ENCODE data around the gene CTSD.
"Not testable (repeated sequence)": the region's sequence is repeated elsewhere in the genome, so short reads cannot be mapped to it uniquely, and the experiment has no call there.

CTSD gene

GRCh38 chr11:1770061-1770460, 6.3 kb upstream of the CTSD start:
- no peak overlapping the region for H3K9ac ChIP-seq (ENCODE audit: low read depth in 1 of 2, low read length in 2 of 2)
- H3K27ac ChIP-seq (ENCODE audit: low read depth, low read length): no peak overlapping the region
- peaks cover 0 to 3% of the 10 kb centered on the region in 2 donors for H3K27me3 ChIP-seq (ENCODE audit: control insufficient read depth in 1 of 2, insufficient read depth in 2 of 2, low read length in 2 of 2)
- no peaks in the 10 kb centered on the region for H3K9me3 ChIP-seq (ENCODE audit: control insufficient read depth in 1 of 2, low read length in 2 of 2)
- H3K36me3 ChIP-seq (ENCODE audit: control insufficient read depth in 1 of 2, insufficient read depth in 2 of 2, low read length in 2 of 2): no peaks in the 10 kb centered on the region
- H3K4me1 ChIP-seq (ENCODE audit: control insufficient read depth in 1 of 2, insufficient read depth in 2 of 2, low read length in 2 of 2): peaks cover 23 to 25% of the 10 kb centered on the region in 2 donors
- H3K4me3 ChIP-seq (ENCODE audit: low read depth in 1 of 2, low read length in 2 of 2): no peak overlapping the region

DNA sequence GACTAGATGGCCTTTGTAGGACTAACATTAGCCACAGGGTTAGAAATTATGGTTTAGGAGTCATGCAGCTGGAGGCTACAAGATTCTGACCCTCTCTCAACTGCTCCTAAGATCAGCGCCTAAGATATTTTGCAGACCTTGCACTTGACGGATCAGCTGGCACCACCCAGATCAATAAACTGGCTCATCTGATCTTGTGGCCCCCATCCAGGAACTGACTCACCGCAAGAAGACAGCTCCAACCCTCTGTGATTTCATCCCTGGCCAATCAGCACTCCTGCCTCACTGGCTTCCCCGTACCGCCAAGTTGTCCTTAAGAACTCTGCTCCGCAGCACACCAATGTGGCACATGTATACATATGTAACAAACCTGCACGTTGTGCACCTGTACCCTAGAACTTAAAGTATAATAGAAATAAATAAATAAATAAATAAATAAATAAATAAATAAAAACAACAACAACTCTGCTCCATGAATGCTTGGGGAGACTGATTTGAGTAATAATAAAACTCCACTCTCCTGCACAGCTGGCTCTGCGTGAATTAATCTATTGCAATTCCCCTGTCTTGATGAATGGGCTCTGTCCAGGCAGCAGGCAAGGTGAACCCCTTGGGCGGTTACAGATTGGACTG, 5.7 kb upstream of the CTSD start:
- Histone ChIP-seq H3K4me1 (ENCODE audit: control insufficient read depth in 1 of 2, insufficient read depth in 2 of 2, low read length in 2 of 2) (peaks cover 23 to 28% of the 10 kb centered on the region in 2 donors), H3K27ac (ENCODE audit: low read depth, low read length) (peak overlapping the region; percentile 34)
- not testable (repeated sequence) for H3K27me3 ChIP-seq (ENCODE audit: control insufficient read depth in 1 of 2, insufficient read depth in 2 of 2, low read length in 2 of 2); H3K36me3 ChIP-seq (ENCODE audit: control insufficient read depth in 1 of 2, insufficient read depth in 2 of 2, low read length in 2 of 2); H3K4me3 ChIP-seq (ENCODE audit: low read depth in 1 of 2, low read length in 2 of 2); H3K9me3 ChIP-seq (ENCODE audit: control insufficient read depth in 1 of 2, low read length in 2 of 2); H3K9ac ChIP-seq (ENCODE audit: low read depth in 1 of 2, low read length in 2 of 2)

DNA sequence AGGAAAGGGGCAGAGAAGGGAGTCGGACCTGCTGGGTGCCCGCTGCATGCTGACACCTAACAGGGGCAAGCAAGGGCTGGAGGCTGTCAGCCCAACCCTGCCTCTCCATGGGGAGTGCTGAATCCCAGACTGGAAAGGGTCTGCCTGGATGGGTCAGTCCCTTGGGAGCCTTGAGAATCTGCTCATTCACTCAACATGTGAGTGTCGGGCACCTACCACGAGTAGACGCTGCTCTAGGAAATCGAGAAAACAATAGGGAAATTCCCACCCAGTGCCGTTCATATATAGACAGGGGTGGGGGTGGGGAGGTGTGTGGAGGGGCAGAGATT, 4.4 kb upstream of the CTSD start:
- Histone ChIP-seq H3K36me3 (ENCODE audit: control insufficient read depth in 1 of 2, insufficient read depth in 2 of 2, low read length in 2 of 2) (no peaks in the 10 kb centered on the region), H3K9me3 (ENCODE audit: control insufficient read depth in 1 of 2, low read length in 2 of 2) (no peaks in the 10 kb centered on the region), H3K27ac (ENCODE audit: low read depth, low read length) (no peak overlapping the region), H3K27me3 (ENCODE audit: control insufficient read depth in 1 of 2, insufficient read depth in 2 of 2, low read length in 2 of 2) (peaks cover 0 to 3% of the 10 kb centered on the region in 2 donors), H3K9ac (ENCODE audit: low read depth in 1 of 2, low read length in 2 of 2) (no peak overlapping the region), H3K4me1 (ENCODE audit: control insufficient read depth in 1 of 2, insufficient read depth in 2 of 2, low read length in 2 of 2) (peaks cover 22 to 29% of the 10 kb centered on the region in 2 donors), H3K4me3 (ENCODE audit: low read depth in 1 of 2, low read length in 2 of 2) (no peak overlapping the region)

DNA sequence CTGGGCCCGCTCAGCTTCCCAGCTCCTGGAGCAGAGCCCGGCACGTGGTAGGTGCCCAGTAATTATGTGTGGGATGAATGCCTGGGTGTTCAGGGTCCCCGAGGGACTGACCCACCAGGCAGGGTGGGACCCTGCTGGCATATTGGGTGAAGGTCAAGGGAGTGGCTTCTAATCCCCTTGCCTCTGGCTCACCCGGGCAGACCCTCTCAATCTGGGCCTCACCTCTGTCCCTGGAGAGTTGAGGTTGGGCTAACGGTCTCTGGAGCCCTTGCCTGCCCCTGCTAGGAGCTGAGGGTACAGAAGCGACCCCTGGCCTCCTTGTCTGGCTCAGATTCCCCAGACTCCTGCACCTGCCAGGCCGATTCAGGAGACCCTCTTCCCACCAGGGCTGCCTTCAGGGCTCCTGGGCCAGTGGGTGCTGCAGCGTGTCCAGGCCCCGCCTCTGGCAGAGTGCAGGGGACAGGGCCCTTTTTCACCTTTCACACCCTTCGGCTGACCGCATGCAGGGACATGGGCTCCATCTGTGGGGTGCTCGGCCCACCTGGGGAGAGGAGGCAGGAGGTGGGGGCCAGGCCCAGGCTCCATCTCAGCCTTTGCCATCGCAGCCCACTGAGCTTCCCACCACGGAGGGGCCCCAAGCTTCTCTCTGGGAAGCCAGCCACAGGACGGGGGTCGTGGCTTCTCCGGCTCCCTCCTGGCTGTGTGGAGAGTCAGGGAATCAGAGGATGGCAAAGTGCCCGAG, 3.8 kb upstream of the CTSD start:
- Histone ChIP-seq H3K9me3 (ENCODE audit: control insufficient read depth in 1 of 2, low read length in 2 of 2) (no peaks in the 10 kb centered on the region), H3K4me1 (ENCODE audit: control insufficient read depth in 1 of 2, insufficient read depth in 2 of 2, low read length in 2 of 2) (peaks cover 24 to 32% of the 10 kb centered on the region in 2 donors), H3K27me3 (ENCODE audit: control insufficient read depth in 1 of 2, insufficient read depth in 2 of 2, low read length in 2 of 2) (peaks cover 0 to 3% of the 10 kb centered on the region in 2 donors), H3K27ac (ENCODE audit: low read depth, low read length) (no peak overlapping the region), H3K9ac (ENCODE audit: low read depth in 1 of 2, low read length in 2 of 2) (no peak overlapping the region), H3K36me3 (ENCODE audit: control insufficient read depth in 1 of 2, insufficient read depth in 2 of 2, low read length in 2 of 2) (no peaks in the 10 kb centered on the region), H3K4me3 (ENCODE audit: low read depth in 1 of 2, low read length in 2 of 2) (no peak overlapping the region)

DNA sequence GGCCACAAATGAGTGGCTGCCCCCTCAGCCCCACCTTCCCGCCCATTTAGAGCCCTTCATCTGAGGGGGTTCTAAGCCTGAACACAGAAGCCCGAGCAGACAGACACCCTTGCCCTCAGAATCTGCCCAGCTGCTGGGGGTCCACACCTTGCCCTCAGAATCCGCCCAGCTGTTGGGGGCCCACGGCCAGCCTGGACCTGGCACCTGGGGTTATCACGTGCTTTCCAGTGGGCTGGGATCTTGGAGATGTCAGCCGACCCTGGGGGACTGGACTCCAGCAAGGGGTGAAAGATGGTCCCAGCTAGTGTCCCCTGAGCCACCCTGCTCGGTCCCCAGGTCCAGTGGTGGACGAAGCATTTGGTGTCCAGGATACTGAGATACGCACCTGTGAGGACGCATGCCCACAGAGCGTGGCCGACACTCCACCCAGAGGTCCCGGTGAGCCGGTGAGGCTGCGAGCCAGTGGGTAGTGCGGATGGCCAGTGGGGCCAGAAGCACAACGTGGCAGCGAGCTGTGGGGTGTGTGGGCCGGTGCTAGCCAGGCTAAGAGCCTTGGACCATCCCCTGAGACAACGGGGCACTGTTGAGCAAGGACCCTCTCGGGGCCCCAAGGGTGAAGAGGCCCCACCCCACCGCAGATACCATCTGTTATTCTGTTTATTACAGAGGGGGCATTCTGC, 3.1 kb upstream of the CTSD start:
- Histone ChIP-seq H3K9ac (ENCODE audit: low read depth in 1 of 2, low read length in 2 of 2) (no peak overlapping the region), H3K27me3 (ENCODE audit: control insufficient read depth in 1 of 2, insufficient read depth in 2 of 2, low read length in 2 of 2) (peaks cover 0 to 3% of the 10 kb centered on the region in 2 donors), H3K27ac (ENCODE audit: low read depth, low read length) (no peak overlapping the region), H3K9me3 (ENCODE audit: control insufficient read depth in 1 of 2, low read length in 2 of 2) (no peaks in the 10 kb centered on the region), H3K4me1 (ENCODE audit: control insufficient read depth in 1 of 2, insufficient read depth in 2 of 2, low read length in 2 of 2) (peaks cover 24 to 33% of the 10 kb centered on the region in 2 donors), H3K36me3 (ENCODE audit: control insufficient read depth in 1 of 2, insufficient read depth in 2 of 2, low read length in 2 of 2) (no peaks in the 10 kb centered on the region), H3K4me3 (ENCODE audit: low read depth in 1 of 2, low read length in 2 of 2) (no peak overlapping the region)

DNA sequence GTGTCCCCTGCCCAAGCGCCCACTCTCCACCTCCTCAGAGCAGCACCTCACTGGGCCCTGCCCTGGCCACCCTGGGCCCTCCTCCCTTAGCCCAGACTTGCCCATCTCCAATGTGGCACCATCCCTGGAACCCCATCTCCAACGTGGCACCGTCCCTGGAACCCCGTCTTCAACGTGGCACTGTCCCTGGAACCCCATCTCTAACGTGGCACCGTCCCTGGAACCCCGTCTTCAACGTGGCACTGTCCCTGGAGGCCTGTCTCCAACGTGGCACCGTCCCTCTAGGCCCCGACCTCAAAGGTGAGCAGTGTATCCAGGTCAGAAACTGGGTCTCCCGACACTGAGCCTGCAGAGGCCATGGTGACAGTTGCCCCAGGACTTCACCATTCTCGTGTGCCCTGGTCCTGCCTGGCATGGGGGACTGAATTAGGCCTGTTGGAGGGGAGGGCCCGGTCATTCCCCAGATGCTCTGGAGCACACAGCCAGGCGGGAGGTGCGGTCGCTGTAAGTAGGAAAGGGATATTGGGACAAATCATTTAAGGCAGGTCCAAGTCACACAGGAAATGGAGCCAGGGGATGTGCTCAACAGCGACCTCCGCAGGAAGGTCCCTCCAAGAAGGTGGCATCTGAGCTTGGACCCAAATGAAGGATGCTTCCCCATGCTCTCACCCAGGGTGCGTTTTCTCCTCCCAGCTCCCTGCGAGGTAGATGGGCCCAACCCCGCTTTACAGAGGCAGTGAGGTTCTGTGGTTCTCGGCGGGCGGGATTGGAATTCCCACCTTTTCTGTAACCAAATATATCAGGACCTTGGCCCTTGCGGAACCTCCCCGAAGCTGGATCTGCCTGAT, 2.4 kb upstream of the CTSD start:
- Histone ChIP-seq H3K9ac (ENCODE audit: low read depth in 1 of 2, low read length in 2 of 2) (no peak overlapping the region), H3K9me3 (ENCODE audit: control insufficient read depth in 1 of 2, low read length in 2 of 2) (no peaks in the 10 kb centered on the region), H3K36me3 (ENCODE audit: control insufficient read depth in 1 of 2, insufficient read depth in 2 of 2, low read length in 2 of 2) (peaks cover 0 to 8% of the 10 kb centered on the region in 2 donors), H3K4me1 (ENCODE audit: control insufficient read depth in 1 of 2, insufficient read depth in 2 of 2, low read length in 2 of 2) (peaks cover 29 to 39% of the 10 kb centered on the region in 2 donors), H3K27me3 (ENCODE audit: control insufficient read depth in 1 of 2, insufficient read depth in 2 of 2, low read length in 2 of 2) (peaks cover 0 to under 1% of the 10 kb centered on the region in 2 donors), H3K4me3 (ENCODE audit: low read depth in 1 of 2, low read length in 2 of 2) (no peak overlapping the region), H3K27ac (ENCODE audit: low read depth, low read length) (no peak overlapping the region)

GRCh38 chr11:1763336-1763795, 361 bp downstream of the CTSD start:
- peaks cover 35 to 52% of the 10 kb centered on the region in 2 donors for H3K4me1 ChIP-seq (ENCODE audit: control insufficient read depth in 1 of 2, insufficient read depth in 2 of 2, low read length in 2 of 2)
- peak overlapping the region; percentile 85 to 90 for H3K4me3 ChIP-seq (ENCODE audit: low read depth in 1 of 2, low read length in 2 of 2)
- H3K36me3 ChIP-seq (ENCODE audit: control insufficient read depth in 1 of 2, insufficient read depth in 2 of 2, low read length in 2 of 2): peaks cover 9 to 29% of the 10 kb centered on the region in 2 donors
- no peaks in the 10 kb centered on the region for H3K27me3 ChIP-seq (ENCODE audit: control insufficient read depth in 1 of 2, insufficient read depth in 2 of 2, low read length in 2 of 2)
- H3K27ac ChIP-seq (ENCODE audit: low read depth, low read length): peak overlapping the region; percentile 94
- H3K9ac ChIP-seq (ENCODE audit: low read depth in 1 of 2, low read length in 2 of 2): peak overlapping the region; percentile 95 to 99
- no peaks in the 10 kb centered on the region for H3K9me3 ChIP-seq (ENCODE audit: control insufficient read depth in 1 of 2, low read length in 2 of 2)

- peaks cover 9 to 35% of the 10 kb centered on the region in 2 donors for H3K36me3 ChIP-seq (ENCODE audit: control insufficient read depth in 1 of 2, insufficient read depth in 2 of 2, low read length in 2 of 2)
- peaks cover 35 to 55% of the 10 kb centered on the region in 2 donors for H3K4me1 ChIP-seq (ENCODE audit: control insufficient read depth in 1 of 2, insufficient read depth in 2 of 2, low read length in 2 of 2)
- no peaks in the 10 kb centered on the region for H3K9me3 ChIP-seq (ENCODE audit: control insufficient read depth in 1 of 2, low read length in 2 of 2)
- peak overlapping the region; percentile 94 for H3K27ac ChIP-seq (ENCODE audit: low read depth, low read length)
- H3K9ac ChIP-seq (ENCODE audit: low read depth in 1 of 2, low read length in 2 of 2): peak overlapping the region; percentile 95 to 99
- H3K27me3 ChIP-seq (ENCODE audit: control insufficient read depth in 1 of 2, insufficient read depth in 2 of 2, low read length in 2 of 2): no peaks in the 10 kb centered on the region
- H3K4me3 ChIP-seq (ENCODE audit: low read depth in 1 of 2, low read length in 2 of 2): peak overlapping the region; percentile 85 to 90
Observed at GRCh38 chr11:1762537-1763302, 1.0 kb downstream of the CTSD start.

DNA sequence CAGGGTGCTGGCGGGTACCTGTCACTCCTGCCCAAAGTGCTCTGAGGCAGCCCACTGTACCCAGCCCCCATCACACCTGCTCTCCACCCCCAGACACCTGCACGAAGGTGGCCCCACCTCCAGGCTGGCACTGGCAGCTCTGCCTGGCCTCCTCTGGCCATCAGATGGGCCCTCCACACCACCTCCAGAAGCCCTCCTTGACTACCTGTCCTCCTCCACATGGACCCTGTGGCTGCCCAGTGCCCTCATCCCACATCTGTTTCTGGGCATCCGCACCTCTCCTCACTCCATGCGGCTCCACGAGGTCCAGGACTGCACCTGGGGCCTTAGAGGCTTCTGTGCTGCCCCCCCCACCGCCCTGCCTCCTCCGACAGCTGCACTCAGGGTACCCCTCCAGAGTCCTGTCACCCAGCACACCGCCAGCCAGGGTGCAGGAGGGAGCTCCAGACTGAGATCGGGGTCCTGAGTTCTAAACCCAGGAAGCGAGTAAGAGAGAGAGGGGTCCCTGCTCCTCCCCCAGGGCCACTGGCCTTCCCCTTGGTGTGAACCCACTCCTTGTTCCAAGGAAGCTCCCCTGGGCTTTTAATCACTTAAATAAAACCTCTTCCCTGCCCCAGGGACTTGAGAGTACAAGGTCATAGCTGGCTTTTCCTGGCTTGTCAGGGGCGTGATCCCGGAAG, 1.7 kb downstream of the CTSD start:
- H3K4me1 ChIP-seq (ENCODE audit: control insufficient read depth in 1 of 2, insufficient read depth in 2 of 2, low read length in 2 of 2): peaks cover 41 to 62% of the 10 kb centered on the region in 2 donors

More for the DNA sequence above, 1.7 kb downstream of the CTSD start:
- H3K4me3 ChIP-seq (ENCODE audit: low read depth in 1 of 2, low read length in 2 of 2): peak overlapping the region; percentile 85 to 90
- peak overlapping the region; percentile 94 for H3K27ac ChIP-seq (ENCODE audit: low read depth, low read length)
- H3K36me3 ChIP-seq (ENCODE audit: control insufficient read depth in 1 of 2, insufficient read depth in 2 of 2, low read length in 2 of 2): peaks cover 14 to 43% of the 10 kb centered on the region in 2 donors
- H3K9ac ChIP-seq (ENCODE audit: low read depth in 1 of 2, low read length in 2 of 2): peak overlapping the region; percentile 95 to 99
- H3K9me3 ChIP-seq (ENCODE audit: control insufficient read depth in 1 of 2, low read length in 2 of 2): no peaks in the 10 kb centered on the region
- no peaks in the 10 kb centered on the region for H3K27me3 ChIP-seq (ENCODE audit: control insufficient read depth in 1 of 2, insufficient read depth in 2 of 2, low read length in 2 of 2)

Measured in duodenal mucosa (tissue), 2 donors.